ENCODE measurements around the gene GMPPA.

The GMPPA gene

DNA sequence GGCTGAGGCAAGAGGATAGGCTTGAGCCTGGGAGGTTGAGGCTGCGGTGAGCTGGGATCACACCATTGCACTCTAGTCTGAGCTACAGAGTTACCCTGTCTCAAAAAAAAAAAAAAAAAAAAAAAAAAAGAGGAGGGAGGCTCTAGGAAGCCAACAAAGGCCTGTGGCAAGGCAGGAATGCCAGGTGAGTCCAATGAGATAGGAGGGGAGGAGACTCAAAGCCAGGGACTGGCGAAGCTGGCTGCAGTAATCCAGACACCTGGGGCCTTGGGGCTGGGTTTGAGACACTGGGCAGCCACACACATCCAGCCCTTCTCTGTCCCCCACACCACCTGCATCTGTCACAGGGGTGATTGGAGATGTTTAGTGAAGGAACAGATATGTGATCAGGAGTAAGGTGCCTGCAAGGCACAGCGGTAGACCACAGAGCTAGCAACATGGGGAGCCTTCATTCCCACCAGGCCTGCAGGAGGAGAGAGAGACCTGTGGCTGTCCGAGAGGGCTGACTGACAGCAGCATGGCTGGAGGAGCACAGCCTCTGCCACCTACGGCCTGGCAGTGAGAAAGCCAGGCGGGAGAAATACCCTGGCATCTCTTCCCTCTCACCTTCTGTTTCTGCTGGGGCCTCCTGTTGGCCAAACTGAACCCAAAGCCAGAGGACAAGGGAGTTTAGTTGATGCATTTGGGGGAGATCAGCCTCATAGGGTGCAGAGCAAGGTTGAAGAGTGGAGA lies 35.4 kb downstream of the GMPPA start:
- H3K27ac ChIP-seq: no peak overlapping the region
- H3K9me3 ChIP-seq: no peaks in the 10 kb centered on the region
- no peak for DNase-seq
- intact Hi-C loops (cut with DNase I; ENCODE audit: low total_unique reads): loop anchor here (10.0 kb wide), 1 partner anchor 239 kb away; no protein-coding TSS in a partner anchor
- TF ChIP-seq, protein P1, sequence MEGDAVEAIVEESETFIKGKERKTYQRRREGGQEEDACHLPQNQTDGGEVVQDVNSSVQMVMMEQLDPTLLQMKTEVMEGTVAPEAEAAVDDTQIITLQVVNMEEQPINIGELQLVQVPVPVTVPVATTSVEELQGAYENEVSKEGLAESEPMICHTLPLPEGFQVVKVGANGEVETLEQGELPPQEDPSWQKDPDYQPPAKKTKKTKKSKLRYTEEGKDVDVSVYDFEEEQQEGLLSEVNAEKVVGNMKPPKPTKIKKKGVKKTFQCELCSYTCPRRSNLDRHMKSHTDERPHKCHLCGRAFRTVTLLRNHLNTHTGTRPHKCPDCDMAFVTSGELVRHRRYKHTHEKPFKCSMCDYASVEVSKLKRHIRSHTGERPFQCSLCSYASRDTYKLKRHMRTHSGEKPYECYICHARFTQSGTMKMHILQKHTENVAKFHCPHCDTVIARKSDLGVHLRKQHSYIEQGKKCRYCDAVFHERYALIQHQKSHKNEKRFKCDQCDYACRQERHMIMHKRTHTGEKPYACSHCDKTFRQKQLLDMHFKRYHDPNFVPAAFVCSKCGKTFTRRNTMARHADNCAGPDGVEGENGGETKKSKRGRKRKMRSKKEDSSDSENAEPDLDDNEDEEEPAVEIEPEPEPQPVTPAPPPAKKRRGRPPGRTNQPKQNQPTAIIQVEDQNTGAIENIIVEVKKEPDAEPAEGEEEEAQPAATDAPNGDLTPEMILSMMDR (IDR thresholded peaks at IDR 0.05): no peak
- H3K36me3 ChIP-seq: peaks cover 5 to 9% (median 8%) of the 10 kb centered on the region in 3 donors
- no peak overlapping the region for H3K4me3 ChIP-seq
- peaks cover 0 to 5% of the 10 kb centered on the region in 2 donors for H3K27me3 ChIP-seq
- H3K4me1 ChIP-seq: peaks cover 0 to 8% (median 2%) of the 10 kb centered on the region in 4 donors

DNA sequence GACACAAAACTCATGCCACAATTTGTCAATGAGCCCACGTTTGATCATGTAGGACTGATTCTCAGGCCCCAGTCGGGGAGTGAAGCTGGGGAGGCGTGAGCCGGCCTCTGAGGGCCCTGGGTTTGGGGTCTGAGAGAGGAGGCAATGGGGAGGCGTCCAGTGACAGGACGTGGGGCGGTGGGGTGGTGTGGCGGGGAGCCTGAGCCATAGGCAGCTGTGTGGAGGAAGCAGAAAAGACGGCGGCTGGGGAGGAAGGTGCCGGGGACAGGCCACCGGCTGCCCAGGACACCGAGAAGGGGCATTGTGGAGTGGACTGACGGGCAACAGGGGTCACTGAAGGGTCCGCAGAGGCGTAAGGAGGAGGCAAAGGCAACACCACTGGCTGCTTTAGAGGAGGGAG lies 37.7 kb downstream of the GMPPA start:
- H3K4me3 ChIP-seq: no peak overlapping the region
- TF ChIP-seq, protein P1 (IDR thresholded peaks at IDR 0.05): no peak
- H3K27me3 ChIP-seq: no peaks in the 10 kb centered on the region
- H3K36me3 ChIP-seq: peaks cover 19 to 31% (median 21%) of the 10 kb centered on the region in 3 donors
- H3K4me1 ChIP-seq: peaks cover 0 to 2% (median under 1%) of the 10 kb centered on the region in 4 donors
- DNase-seq: no peak
- H3K9me3 ChIP-seq: no peaks in the 10 kb centered on the region
- intact Hi-C loops (cut with DNase I; ENCODE audit: low total_unique reads): loop anchor here (5.0 to 10.0 kb wide), 2 partner anchors 34 to 242 kb away; no protein-coding TSS in a partner anchor
- H3K27ac ChIP-seq: no peak overlapping the region

DNA sequence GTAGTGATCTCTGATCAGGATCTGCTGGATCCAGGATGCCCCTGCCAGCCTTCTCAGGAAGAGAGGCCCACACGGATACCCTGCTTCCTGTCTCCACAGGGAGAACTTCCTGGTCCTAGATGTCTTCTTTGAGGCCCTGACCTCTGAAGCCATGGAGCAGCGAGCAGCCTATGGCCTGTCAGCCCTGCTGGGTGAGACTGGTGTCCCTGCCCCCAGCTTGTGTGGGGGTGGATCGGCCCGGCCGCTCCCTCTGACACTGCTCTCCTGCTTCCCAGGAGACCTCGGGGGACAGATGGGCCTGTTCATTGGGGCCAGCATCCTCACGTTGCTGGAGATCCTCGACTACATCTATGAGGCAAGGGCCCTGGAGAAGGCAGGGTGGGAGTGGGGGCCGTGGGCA lies 38.3 kb downstream of the GMPPA start:
- Histone ChIP-seq H3K4me3 (no peak overlapping the region), H3K36me3 (peaks cover 19 to 31% (median 21%) of the 10 kb centered on the region in 3 donors), H3K9me3 (no peaks in the 10 kb centered on the region), H3K27me3 (no peaks in the 10 kb centered on the region), H3K27ac (no peak overlapping the region), H3K4me1 (peaks cover 0 to 7% (median 6%) of the 10 kb centered on the region in 4 donors)
- intact Hi-C loops (cut with DNase I; ENCODE audit: low total_unique reads): loop anchor here (5.0 to 10.0 kb wide), 2 partner anchors 35 to 242 kb away; no protein-coding TSS in a partner anchor
- no peak for DNase-seq
- TF ChIP-seq, protein P1 (IDR thresholded peaks at IDR 0.05): no peak

DNA sequence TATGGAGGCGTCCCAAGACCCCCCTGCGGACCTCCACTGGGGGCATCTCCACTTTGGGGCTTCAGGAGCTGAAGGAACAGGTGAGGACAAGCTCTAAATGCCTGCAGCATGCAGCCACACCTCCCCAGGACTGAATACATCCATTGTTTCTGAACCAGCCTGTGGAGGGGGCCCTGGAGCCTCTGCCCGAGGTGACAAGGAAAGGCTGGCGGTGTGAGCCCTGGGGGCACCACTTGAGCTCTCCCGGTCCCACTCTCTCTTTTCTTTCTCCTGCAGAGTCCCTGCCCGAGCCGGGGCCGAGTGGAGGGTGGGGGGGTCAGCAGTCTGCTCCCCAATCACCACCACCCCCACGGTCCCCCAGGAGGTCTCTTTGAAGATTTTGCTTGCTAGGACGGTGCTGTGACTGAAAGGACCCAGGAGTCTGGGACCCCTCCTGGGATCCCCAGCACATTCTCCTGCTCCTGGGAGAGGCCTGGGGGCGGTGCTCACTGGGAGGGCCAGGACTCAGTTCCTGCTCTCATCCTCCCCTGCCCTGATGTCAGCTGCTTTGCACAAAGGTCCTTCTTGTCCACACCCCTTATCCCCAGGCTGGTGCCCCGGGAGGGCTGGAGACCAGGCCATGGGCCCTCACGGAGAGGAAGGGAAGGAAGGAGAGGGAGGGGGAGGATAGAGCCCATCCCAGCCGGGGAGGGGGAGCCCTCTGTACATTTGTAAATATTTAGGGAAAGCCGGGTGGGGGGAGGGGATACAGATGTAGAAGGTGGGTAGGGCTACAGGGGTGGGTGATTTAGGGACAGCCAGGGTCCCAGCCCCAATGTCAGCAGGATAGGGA lies 39.2 kb downstream of the GMPPA start:
- peaks cover 19 to 31% (median 21%) of the 10 kb centered on the region in 3 donors for H3K36me3 ChIP-seq
- H3K4me3 ChIP-seq: no peak overlapping the region
- no peaks in the 10 kb centered on the region for H3K9me3 ChIP-seq
- DNase-seq: no peak
- TF ChIP-seq, protein P1 (IDR thresholded peaks at IDR 0.05): no peak
- no peak overlapping the region for H3K27ac ChIP-seq
- H3K4me1 ChIP-seq: peaks cover 0 to 16% (median 15%) of the 10 kb centered on the region in 4 donors
- intact Hi-C loops (cut with DNase I; ENCODE audit: low total_unique reads): loop anchor here (5.0 to 10.0 kb wide), 2 partner anchors 36 to 243 kb away; no protein-coding TSS in a partner anchor
- H3K27me3 ChIP-seq: no peaks in the 10 kb centered on the region

DNA sequence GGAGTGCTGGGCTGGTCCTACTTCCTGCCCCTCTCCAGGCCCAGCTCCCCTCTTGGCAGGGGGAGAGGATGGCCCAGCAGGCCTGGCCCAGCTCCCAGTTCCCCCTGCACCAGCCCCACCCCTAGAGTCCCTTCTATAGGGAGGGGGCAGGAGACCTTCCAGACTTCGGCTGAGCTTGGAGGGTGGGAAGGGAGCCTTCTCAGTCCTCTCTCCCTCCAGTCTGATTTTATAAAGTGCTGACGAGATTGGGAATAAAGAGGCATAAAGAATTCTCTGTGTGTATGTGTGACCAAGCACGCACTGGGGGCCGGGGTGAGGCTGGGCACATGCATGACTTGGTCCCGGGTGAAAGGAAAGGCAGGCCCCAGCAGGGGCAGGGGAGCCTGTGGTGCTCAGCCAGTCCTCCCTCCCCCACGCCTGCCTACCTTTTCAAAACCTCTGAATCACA lies 39.8 kb downstream of the GMPPA start:
- no peak for DNase-seq
- Histone ChIP-seq H3K9me3 (no peaks in the 10 kb centered on the region), H3K4me3 (no peak overlapping the region), H3K4me1 (peaks cover 0 to 19% (median 16%) of the 10 kb centered on the region in 4 donors), H3K27ac (no peak overlapping the region), H3K36me3 (peaks cover 19 to 31% (median 21%) of the 10 kb centered on the region in 3 donors), H3K27me3 (no peaks in the 10 kb centered on the region)
- TF ChIP-seq, protein P1 (IDR thresholded peaks at IDR 0.05): no peak
- intact Hi-C loops (cut with DNase I; ENCODE audit: low total_unique reads): loop anchor here (5.0 to 10.0 kb wide), 2 partner anchors 36 to 244 kb away; no protein-coding TSS in a partner anchor

Data from tibial artery (tissue), 4 donors.